Endothelial cell of umbilical vein (primary cell): ENCODE data around the gene SCN4A. TPM values are rescaled to one million over a fixed set of nuclear protein-coding genes. Genes with fewer than 3 reads are reported as not detected.
"Not testable (repeated sequence)": the region's sequence is repeated elsewhere in the genome, so short reads cannot be mapped to it uniquely, and the experiment has no call there.

ENCODE experiments used
- BruUV-seq: library from RNA; stranded (reverse); fragments of 400-500 nt; replicated peaks from 2 replicates; lab custom pipeline; 2021; lab: Mats Ljungman, UMichigan
- CTCF ChIA-PET: fragments of 300-600, 350-600 bp; sonication (Branson Sonifier 250); formaldehyde crosslinking; loops from one replicate; lab custom pipeline; 2021; ENCODE audit warnings: antibody characterized with exemption, inconsistent platforms; lab: Charles Lee
- POLR2A ChIA-PET: fragments of 300-600, 350-600 bp; sonication (Branson Sonifier 250); formaldehyde crosslinking; loops from one replicate; lab custom pipeline; 2021; ENCODE audit warnings: antibody characterized with exemption, inconsistent platforms; lab: Charles Lee
- DNase-seq: peaks from one replicate; pipeline ENCODE4 v3.0.0-alpha.2; 2011; ENCODE audit warnings: low read depth, low spot score
- FAIRE-seq: peaks from 2 replicates; lab custom pipeline; 2011; peaks lifted over from hg19 to GRCh38; lab: Jason Lieb, UNC
- H2AFZ ChIP-seq: 2 replicates; pipeline ENCODE4 v1.6.0; 2012; ENCODE audit warnings: low read depth, low read length, control low read depth, inconsistent platforms
- H3K27ac ChIP-seq: 2 replicates; pipeline ENCODE4 v1.5.1; 2011; ENCODE audit warnings: low read depth, mild to moderate bottlenecking, control low read depth, low read length, moderate library complexity; ENCODE audit not compliant: insufficient read depth
- H3K27me3 ChIP-seq, 2 experiments: 2 replicates each; pipeline versions ENCODE4 v1.6.0 to v1.6.1; 2011; ENCODE audit warnings: low read length in 2 of 2, mixed read lengths in 1 of 2; ENCODE audit not compliant: control insufficient read depth in 2 of 2, insufficient read depth in 2 of 2
- H3K36me3 ChIP-seq, 2 experiments: 2 replicates in 1 of 2; 3 replicates in 1 of 2; pipeline ENCODE4 v1.5.1; 2011; ENCODE audit warnings: low read length in 2 of 2, mild to moderate bottlenecking in 1 of 2, moderate library complexity in 1 of 2; ENCODE audit not compliant: control insufficient read depth in 2 of 2, insufficient read depth in 2 of 2; ENCODE audit errors: extremely low read depth in 1 of 2
- H3K4me1 ChIP-seq: 3 replicates; pipeline ENCODE4 v1.5.1; 2011; ENCODE audit warnings: mild to moderate bottlenecking, low read length; ENCODE audit not compliant: control insufficient read depth, insufficient read depth; ENCODE audit errors: extremely low read depth
- H3K4me2 ChIP-seq: 2 replicates; pipeline ENCODE4 v1.6.1; 2011; ENCODE audit warnings: low read length, control low read depth, mixed read lengths; ENCODE audit not compliant: insufficient read depth
- H3K4me3 ChIP-seq, 3 experiments: fragments of 200-600 bp in 1 of 3; sonication (generic), shearing (Covaris generic) in 1 of 3; replicated peaks in 1 of 3; 2 replicates each; pipeline ENCODE4 v1.5.1; 2011 to 2016; ENCODE audit warnings: control low read depth in 3 of 3, low read length in 3 of 3, mild to moderate bottlenecking in 2 of 3, inconsistent platforms in 1 of 3, low read depth in 1 of 3, moderate library complexity in 1 of 3; ENCODE audit not compliant: insufficient read depth in 1 of 3
- H3K79me2 ChIP-seq: 2 replicates; pipeline ENCODE4 v1.6.0; 2012; ENCODE audit warnings: low read length, inconsistent platforms; ENCODE audit not compliant: control insufficient read depth, insufficient read depth
- H3K9ac ChIP-seq: replicated peaks from 2 replicates; pipeline ENCODE3; 2011; ENCODE audit warnings: low read length, control low read depth; ENCODE audit not compliant: insufficient read depth; ENCODE audit errors: extremely low read depth
- H3K9me1 ChIP-seq: replicated peaks from 3 replicates; pipeline ENCODE4 v1.6.0; 2011; ENCODE audit warnings: mild to moderate bottlenecking, low read length; ENCODE audit not compliant: control insufficient read depth, insufficient read depth; ENCODE audit errors: extremely low read depth
- H3K9me3 ChIP-seq: replicated peaks from 2 replicates; pipeline ENCODE4 v1.5.1; 2012; ENCODE audit warnings: low read length, inconsistent platforms; ENCODE audit not compliant: control insufficient read depth, insufficient read depth
- H4K20me1 ChIP-seq: replicated peaks from 2 replicates; pipeline ENCODE3; 2011; ENCODE audit warnings: mild to moderate bottlenecking, low read length; ENCODE audit not compliant: control insufficient read depth, insufficient read depth; ENCODE audit errors: extremely low read depth
- CTCF ChIP-seq, 2 donors: IDR thresholded peaks; 1 replicate in 1 of 2; 2 replicates in 1 of 2; pipeline ENCODE4 v1.5.1; 2011; ENCODE audit warnings: low read length in 2 of 2, mild to moderate bottlenecking in 2 of 2, moderate library complexity in 2 of 2, control low read depth in 1 of 2, inconsistent platforms in 1 of 2, low read depth in 1 of 2; ENCODE audit not compliant: insufficient read depth in 1 of 2; ENCODE audit errors: extremely low read depth in 1 of 2
- dilution Hi-C: fragments of 300-500 bp; cut with MboI; formaldehyde crosslinking; loops from one replicate; pipeline ENCODE4 v1.15.0; 2019; ENCODE audit warnings: low sequenced_read_pairs; ENCODE audit not compliant: extremely low pct_ligation_motif_present
- intact Hi-C: fragments of 100-400 bp; cut with micrococcal nuclease; formaldehyde crosslinking; loops from one replicate; pipeline ENCODE4 v1.10.0; 2022
- polyA plus RNA-seq, 4 experiments: library from polyadenylated mRNA; depleted of rRNA in 3 of 4; stranded (reverse) in 3 of 4; unstranded in 1 of 4; fragments of >200 nt; gene quantifications; 2 replicates each; pipeline versions ENCODE4 v1.2.1 to v1.2.3, GENCODE V29; 2011 to 2012; ENCODE audit warnings: missing spikeins in 1 of 4
- total RNA-seq: library from RNA; stranded (reverse); gene quantifications from 2 replicates; pipeline ENCODE4 v1.2.3, GENCODE V29; 2021

Gene SCN4A
- total and polyA plus RNA-seq, 2 donors (not counting 3 experiments of a cell fraction or from before 2014, with no cell fraction given), result 0.01 to 0.40 TPM

- H3K9ac ChIP-seq, H3K4me3 ChIP-seq, H3K9me3 ChIP-seq, POLR2A ChIA-PET, H3K36me3 ChIP-seq, H3K27me3 ChIP-seq, BruUV-seq, H4K20me1 ChIP-seq, dilution Hi-C loops, H3K9me1 ChIP-seq, H3K4me1 ChIP-seq, H3K27ac ChIP-seq, H2AFZ ChIP-seq, H3K79me2 ChIP-seq, H3K4me2 ChIP-seq, intact Hi-C loops: not testable (repeated sequence)
- CTCF ChIA-PET, result interaction anchor here (0.7 to 4.2 kb wide), 10 partner anchors 8 to 368 kb away, joined by 3 to 19 read pairs (median 4); no protein-coding TSS in a partner anchor
- peak in 1 of 2 donors; percentile 21 for TF ChIP-seq CTCF (IDR thresholded peaks at IDR 0.05; ENCODE audit: extremely low read depth in 1 of 2, insufficient read depth in 1 of 2, low read depth in 1 of 2, low read length in 2 of 2)
- FAIRE-seq (peak; percentile 87), DNase-seq (peak; percentile 29)
These were observed 68.9 kb downstream of the SCN4A start for GRCh38 chr17:63903787-63904201.

DNA sequence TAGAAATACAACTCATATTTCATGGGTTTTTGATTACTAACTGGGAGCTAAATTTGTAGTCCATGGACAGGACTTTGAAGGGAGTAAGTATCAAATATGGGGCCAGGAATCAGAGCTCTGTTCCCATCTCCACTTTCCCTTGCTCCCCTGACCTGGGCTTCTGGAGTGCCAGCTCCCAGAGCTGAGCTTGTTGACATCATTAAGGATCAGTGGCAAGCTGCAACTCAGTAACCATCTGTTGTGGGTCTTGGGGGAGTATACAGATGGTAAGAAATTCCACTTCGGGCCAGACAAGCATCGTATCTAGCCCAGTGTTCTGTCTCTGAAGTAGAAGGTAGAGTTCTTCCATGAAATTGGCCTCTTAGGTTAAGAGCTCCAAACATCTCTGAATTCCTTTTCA lies 70.7 kb downstream of the SCN4A start:
- H2AFZ ChIP-seq, dilution Hi-C loops, FAIRE-seq, H3K36me3 ChIP-seq, H3K79me2 ChIP-seq, H3K9me3 ChIP-seq, H3K4me2 ChIP-seq, H3K9me1 ChIP-seq, H3K27ac ChIP-seq, H3K9ac ChIP-seq, H3K4me3 ChIP-seq, H3K4me1 ChIP-seq, H4K20me1 ChIP-seq, BruUV-seq, DNase-seq, H3K27me3 ChIP-seq, intact Hi-C loops: not testable (repeated sequence)
- POLR2A ChIA-PET, result interaction anchor here (0.7 kb wide), 1 partner anchor 231 kb away, joined by 3 read pairs; no protein-coding TSS in a partner anchor
- CTCF ChIA-PET, result interaction anchor here (0.9 to 4.2 kb wide), 9 partner anchors 9 to 239 kb away, joined by 3 to 19 read pairs (median 5); partner anchors contain the start of gene CSHL1

- dilution Hi-C loops, H3K36me3 ChIP-seq, BruUV-seq, H3K4me1 ChIP-seq, H3K9me1 ChIP-seq, H3K79me2 ChIP-seq, H3K4me2 ChIP-seq, H3K9me3 ChIP-seq, H3K27ac ChIP-seq, intact Hi-C loops, POLR2A ChIA-PET, H3K27me3 ChIP-seq, H4K20me1 ChIP-seq, FAIRE-seq, H2AFZ ChIP-seq, H3K9ac ChIP-seq, DNase-seq, H3K4me3 ChIP-seq: not testable (repeated sequence)
- CTCF ChIA-PET, result interaction anchor here (0.8 to 1.2 kb wide), 2 partner anchors 10 to 234 kb away, joined by 3 to 5 read pairs; no protein-coding TSS in a partner anchor
These were observed 73.6 kb downstream of the SCN4A start for GRCh38 chr17:63898899-63899798.
